Astrocyte of the spinal cord (primary cell): ENCODE measurements around the gene KIF16B.

Experiments
- DNase-seq: peaks from one replicate; pipeline ENCODE4 v3.0.0; 2011; ENCODE audit warnings: low read depth, low spot score
- H3K4me3 ChIP-seq: 2 replicates; pipeline ENCODE4 v1.5.1; 2011; ENCODE audit warnings: low read depth, mild to moderate bottlenecking, low read length, moderate library complexity
- in situ Hi-C: cut with HindIII; loops from 2 replicates; pipeline ENCODE4 v1.10.0; 2017; ENCODE audit warnings: low sequenced_read_pairs
- TF ChIP-seq, protein P1 (sequence below): IDR thresholded peaks from 2 replicates; pipeline ENCODE4 v1.5.1; 2012; ENCODE audit warnings: low read depth, mild to moderate bottlenecking, low read length, inconsistent platforms

The KIF16B gene

DNA sequence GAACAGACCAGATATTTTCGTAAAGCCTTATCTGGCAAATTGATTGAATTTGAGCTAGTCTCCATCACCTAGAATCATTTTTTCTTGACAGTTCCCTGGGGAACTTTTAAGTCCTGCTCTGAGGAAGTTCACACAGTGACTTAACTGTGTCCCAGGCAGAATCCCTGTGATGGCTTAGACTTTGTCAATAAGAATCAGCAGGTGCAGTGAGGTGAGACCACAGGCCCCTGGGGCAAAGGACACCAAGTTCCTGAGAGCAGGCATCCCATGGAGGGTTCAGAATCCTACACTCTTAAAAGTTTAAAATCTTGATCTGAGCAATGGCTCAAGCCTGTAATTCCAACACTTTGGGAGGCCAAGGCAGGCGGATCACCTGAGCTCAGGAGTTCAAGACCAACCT is 13.0 kb downstream of the KIF16B start:
- H3K4me3 ChIP-seq = no peak overlapping the region
- no peak for DNase-seq
- in situ Hi-C loops = no loop called here
- TF ChIP-seq, protein P1, sequence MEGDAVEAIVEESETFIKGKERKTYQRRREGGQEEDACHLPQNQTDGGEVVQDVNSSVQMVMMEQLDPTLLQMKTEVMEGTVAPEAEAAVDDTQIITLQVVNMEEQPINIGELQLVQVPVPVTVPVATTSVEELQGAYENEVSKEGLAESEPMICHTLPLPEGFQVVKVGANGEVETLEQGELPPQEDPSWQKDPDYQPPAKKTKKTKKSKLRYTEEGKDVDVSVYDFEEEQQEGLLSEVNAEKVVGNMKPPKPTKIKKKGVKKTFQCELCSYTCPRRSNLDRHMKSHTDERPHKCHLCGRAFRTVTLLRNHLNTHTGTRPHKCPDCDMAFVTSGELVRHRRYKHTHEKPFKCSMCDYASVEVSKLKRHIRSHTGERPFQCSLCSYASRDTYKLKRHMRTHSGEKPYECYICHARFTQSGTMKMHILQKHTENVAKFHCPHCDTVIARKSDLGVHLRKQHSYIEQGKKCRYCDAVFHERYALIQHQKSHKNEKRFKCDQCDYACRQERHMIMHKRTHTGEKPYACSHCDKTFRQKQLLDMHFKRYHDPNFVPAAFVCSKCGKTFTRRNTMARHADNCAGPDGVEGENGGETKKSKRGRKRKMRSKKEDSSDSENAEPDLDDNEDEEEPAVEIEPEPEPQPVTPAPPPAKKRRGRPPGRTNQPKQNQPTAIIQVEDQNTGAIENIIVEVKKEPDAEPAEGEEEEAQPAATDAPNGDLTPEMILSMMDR = no peak

- no peak for DNase-seq
- TF ChIP-seq, protein P1 = no peak
These were observed 16.9 kb downstream of the KIF16B start for GRCh38 chr20:16556301-16556700.

DNA sequence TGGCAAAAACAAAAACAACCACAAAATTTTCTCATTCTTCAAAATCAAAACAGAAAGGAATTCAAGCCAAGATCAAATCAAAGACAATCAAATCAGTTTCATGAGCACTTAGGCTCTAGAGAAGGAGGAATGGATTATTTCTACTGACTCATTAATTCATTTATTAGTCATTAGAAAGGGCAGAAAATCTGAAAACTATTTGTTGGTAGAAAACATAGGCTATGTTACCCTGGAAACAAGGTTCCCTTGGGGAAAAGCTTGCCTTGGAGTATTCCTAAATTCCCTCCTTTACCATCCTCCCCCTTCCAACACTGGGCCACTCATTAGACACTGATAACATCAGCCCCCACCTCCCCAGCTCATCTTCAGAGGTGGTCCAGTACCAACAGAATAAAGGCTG is 17.5 kb downstream of the KIF16B start:
- TF ChIP-seq, protein P1 = no peak
- no peak overlapping the region for H3K4me3 ChIP-seq
- in situ Hi-C loops = no loop called here
- DNase-seq = no peak

More at GRCh38 chr20:16556301-16556700, 16.9 kb downstream of the KIF16B start:
- no peak overlapping the region for H3K4me3 ChIP-seq
- in situ Hi-C loops = no loop called here

DNA sequence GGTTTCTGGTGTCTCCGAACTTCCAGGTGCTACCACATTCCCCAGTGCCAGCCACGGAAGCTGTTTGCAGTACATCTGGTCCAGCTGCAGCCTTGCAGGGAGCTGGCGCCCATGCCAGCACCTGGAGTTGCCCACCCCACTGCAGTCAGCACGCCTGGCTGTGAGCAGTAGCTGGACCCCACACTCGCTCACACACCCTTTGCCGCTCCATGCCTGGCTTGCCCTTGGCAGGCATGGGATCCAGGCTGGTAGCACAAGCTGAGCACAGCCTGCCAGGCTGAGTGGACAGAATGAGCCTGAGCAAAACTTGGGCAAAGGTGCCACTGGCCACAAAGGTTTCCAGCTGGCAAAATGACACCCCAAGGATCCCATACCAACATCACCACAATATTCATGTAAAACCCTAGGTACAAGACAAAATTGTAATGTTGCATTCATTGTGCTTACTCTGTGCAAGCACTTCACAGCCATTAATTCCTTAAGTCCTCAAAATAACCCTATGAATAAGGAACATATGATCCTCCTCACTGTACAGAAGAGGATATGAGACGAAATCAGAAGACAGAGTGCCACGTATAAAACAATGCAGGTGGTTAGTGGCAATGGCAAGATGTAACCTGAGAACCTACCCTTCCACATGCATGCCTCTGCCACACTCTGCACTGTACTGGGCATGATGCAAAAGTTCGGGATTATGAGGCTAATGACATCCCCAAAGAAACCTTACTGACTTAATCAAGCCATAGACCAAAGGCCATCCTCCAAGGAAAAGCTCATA is 18.3 kb downstream of the KIF16B start:
- in situ Hi-C loops = no loop called here
- TF ChIP-seq, protein P1 = no peak
- DNase-seq = no peak
- no peak overlapping the region for H3K4me3 ChIP-seq

GRCh38 chr20:16553684-16554083 is 19.6 kb downstream of the KIF16B start:
- H3K4me3 ChIP-seq = no peak overlapping the region
- in situ Hi-C loops = no loop called here

GRCh38 chr20:16553101-16553500 is 20.1 kb downstream of the KIF16B start:
- no peak overlapping the region for H3K4me3 ChIP-seq
- DNase-seq = no peak
- TF ChIP-seq, protein P1 = no peak
- in situ Hi-C loops = no loop called here

More at GRCh38 chr20:16553684-16554083, 19.6 kb downstream of the KIF16B start:
- DNase-seq = no peak
- TF ChIP-seq, protein P1 = no peak

DNA sequence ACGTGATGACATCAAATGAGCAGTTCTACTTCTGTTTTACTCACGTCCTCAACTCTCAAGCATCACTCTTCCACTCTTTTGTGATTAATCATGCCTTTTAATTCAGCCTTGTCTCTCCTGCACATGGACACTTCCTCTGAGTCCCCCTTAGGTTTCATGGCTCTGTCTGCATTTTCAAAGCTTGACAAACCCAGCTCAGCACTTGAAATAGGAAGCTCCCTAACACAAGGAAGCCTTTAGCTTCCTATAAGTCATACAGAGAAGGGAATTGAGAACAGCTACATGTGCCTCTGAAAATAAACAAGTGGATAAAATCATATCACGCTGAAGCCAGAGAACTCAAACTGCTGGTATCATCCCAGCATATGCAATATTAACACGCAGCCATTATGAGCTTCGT is 21.2 kb downstream of the KIF16B start:
- no peak for DNase-seq
- in situ Hi-C loops = no loop called here
- TF ChIP-seq, protein P1 = no peak
- H3K4me3 ChIP-seq = no peak overlapping the region
